Measurements from ENCODE around the gene PCSK4.
"Not testable (repeated sequence)": the region's sequence is repeated elsewhere in the genome, so short reads cannot be mapped to it uniquely, and the experiment has no call there.

PCSK4 gene

GRCh38 chr19:1503925-1504773 lies 14.0 kb upstream of the PCSK4 start:
- no peak for DNase-seq

DNA sequence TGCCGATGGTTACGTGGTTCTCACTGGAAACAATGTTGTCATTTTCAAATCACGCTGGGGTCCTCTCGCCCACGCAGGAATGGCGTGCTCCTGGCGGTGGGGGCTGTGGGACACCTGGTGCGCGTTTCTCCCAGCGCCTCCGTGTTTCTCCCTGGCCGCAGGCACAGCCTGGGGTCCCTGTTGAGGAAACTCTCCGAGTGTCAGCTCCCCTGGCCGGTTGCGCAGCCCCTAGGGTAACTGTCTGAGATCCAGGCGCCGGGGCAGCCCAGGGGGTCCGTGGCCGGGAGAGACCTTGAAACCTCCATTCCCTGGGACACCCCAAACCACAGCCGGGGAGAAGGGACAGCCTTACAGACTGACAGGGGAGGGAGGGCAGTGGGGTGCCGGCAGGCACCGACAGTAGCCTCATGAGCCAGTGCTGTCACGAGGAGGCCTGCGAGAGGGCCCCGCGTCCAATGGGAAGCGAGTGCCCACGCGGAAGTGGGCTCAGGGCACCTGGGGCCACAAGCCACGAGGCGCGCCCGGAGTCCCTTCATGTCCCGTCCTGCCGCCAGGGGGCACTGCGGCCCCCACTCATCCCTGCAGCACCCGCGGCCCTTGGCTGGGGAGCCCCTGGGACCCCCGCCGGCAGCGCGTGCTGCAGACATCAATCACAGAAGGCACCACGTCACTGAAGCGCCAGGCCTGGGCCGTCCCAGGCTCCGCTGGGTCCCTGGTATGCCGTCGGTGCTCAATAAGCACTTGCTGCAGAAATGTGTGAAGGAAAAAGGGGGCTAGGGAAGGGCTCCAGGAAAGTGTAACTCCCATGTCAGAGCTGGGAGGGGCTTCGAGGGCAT lies 13.2 kb upstream of the PCSK4 start:
- peak; percentile 92 for DNase-seq

- no peak for DNase-seq
Observed at GRCh38 chr19:1502433-1503088, 12.4 kb upstream of the PCSK4 start.

DNA sequence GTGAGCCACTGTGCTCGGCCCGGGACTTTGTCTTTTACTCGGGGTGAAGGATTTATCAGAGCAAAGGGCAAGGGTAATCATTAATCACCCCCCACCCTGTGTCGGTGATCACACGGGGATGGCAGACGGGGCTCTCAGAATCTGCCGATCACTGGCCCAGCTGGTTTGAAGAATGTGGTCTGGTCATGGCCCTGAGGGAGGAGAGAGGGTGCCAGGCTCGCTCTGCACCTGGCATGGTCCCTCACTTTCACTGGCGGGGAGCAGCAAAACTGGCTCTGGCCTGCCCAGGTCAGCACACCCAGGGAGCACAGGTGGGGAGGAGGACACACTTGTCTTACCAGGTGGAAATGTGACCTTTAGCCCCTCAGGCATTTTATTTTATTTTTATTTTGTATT lies 11.0 kb upstream of the PCSK4 start:
- DNase-seq = no peak

DNA sequence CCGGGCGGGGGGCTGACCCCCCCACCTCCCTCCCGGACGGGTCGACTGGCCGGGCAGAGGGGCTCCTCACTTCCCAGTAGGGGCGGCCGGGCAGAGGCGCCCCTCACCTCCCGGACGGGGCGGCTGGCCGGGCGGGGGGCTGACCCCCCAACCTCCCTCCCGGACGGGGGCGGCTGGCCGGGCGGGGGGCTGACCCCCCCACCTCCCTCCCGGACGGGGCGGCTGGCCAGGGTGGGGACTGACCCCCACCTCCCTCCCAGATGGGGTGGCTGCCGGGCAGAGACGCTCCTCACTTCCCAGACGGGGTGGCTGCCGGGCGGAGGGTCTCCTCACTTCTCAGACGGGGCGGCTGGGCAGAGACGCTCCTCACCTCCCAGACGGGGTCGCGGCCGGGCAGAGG lies 9.1 kb upstream of the PCSK4 start:
- not testable (repeated sequence) for DNase-seq

DNA sequence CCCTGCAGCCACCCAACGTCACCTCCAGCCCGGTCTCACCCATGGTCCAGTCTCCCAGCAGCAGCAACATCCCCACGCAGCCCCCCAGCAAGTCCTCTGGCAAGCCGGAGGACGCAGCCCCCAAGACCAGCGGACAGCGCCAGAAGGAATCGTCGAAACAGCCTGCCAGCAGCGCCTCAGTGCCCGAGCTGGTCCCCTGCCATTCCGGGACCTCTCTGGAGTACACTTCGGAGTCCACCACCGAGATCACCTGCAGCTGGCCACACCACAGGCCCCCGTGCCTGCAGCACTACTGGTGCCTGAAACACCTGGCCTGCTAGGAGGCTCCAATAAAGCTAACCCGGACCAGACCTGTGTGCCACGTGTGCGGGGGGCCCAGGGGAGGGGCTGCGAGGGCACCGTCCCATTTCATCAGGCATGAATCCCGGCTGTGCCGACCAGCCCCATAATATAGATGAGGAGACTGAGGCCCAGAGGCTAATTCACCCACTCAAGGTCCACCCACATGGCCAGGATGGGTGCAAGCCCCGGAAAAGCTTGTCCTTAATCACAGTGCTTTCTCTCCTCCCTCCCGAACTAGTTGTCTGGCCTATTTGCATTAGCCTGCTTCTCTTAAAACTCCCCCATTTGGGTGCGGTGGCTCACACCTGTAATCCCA lies 7.6 kb upstream of the PCSK4 start:
- no peak for DNase-seq

- DNase-seq = no peak
Observed at GRCh38 chr19:1496714-1497577, 6.8 kb upstream of the PCSK4 start.

DNA sequence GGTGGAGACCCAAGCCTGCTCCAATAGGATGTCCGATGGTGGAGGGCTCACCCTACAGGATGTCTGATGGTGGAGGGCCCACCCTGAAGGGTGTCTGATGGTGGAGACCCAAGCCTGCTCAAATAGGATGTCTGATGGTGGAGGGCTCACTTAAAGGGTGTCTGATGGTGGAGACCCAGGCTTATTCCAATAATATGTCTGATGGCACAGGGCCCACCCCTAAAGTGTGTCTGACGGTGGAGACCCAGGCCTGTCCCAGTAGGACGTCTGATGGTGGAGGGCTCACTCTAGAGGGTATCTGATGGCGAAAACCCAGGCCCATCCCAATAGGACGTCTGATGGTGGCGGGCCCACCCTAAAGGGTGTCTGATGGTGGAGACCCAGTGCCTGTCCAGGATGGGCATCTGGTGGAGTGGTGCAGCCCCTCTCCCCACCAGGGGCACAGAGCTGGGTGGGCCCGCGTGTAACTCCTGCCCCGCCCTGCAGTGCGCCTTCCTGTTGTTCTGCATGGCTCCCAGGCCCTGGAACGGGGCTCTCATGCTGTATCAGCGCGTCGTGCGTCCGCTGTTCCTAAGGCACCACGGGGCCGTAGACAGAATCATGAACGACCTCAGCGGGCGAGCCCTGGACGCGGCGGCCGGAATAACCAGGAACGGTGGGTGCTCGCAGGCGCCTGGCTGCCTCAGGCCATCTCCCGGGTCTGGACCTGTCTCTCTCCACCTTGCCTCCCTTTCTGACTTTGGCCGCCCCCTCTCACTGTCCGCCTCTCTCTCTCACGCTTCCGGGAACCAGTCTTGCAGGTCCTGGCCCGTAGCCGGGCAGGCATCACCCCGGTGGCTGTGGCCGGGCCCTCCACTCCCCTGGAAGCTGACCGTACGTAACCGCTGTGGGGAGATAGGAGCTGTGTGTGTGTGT lies 5.9 kb upstream of the PCSK4 start:
- no peak for DNase-seq

GRCh38 chr19:1495051-1495798 lies 5.1 kb upstream of the PCSK4 start:
- no peak for DNase-seq

DNA sequence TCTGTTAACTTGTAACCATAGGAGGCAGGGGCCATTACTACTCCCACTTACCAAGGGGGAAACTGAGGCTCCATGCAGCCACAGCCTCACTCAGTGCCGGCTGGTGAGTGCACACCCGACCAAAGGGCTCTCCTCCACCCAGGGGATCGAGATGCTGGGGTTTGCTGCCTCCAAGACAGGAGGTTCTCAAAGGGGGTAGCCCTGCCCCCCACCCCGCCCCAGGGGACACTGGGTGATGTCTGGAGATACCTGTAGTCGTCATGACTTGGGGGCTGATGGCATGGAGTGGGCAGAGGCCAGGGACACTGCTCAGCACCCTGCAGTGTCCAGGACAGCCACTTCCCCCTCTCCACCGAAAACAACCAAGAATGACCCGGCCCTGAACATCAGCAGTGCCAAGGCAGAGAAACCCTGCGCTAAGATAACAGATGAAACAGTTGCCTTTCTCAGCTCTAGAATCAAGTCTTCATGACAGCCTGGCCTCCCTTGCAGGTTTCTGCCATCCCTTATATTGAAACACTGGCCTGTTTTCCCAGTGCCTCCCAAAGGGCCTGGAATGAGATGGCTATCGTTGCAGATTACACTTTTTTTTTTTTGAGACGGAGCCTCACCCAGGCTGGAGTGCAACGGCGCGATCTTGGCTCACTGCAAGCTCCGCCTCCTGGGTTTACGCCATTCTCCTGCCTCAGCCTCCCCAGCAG lies 4.1 kb upstream of the PCSK4 start:
- DNase-seq = no peak

DNA sequence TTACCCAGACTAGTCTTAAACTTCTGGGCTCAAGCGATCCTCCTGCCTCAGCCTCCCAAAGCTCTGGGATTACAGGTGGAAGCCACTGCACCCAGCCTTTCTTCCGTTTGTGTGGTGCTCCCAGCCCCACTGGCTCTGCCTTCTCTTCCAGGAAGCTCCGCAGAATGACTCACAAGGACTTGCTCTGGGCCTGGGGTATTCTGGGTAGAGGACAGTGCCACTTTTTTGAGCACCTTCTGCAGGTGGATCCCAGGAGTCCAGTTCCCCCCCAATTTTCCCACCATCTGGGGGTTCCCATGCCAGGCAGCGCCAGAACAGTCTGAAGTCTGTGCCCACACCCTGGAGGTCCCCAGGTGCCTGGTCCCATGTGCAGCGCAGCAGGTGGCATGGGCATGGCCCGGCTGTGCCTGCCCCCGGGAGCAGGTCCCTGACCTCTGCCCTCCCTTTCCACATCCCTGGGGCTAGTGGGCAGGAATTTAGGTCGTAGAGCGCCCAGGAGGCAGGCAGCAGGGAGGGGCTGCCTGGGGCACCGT lies 2.4 kb upstream of the PCSK4 start:
- no peak for DNase-seq

DNA sequence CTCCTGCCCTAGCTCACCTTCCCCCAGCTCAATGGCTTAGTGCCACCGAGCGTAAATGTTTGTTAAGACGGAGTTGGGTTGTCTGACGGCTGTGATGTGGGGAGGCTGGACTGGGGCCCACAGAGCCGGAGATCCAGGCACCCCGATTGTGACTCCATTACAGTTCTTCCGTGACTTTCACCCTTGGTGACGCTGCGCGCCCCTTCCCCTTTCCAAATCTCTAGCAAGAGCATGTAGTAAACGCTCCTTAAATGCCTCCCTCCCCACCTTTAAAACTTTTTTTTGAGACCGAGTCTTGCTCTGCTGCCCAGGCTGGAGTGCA lies 1.7 kb upstream of the PCSK4 start:
- no peak for DNase-seq

- no peak for DNase-seq
Observed at GRCh38 chr19:1491114-1491848, 1.1 kb upstream of the PCSK4 start, which contains the start of gene REEP6. REEP6 (plus strand) TSS chr19:1491181; CDS start chr19:1491270, 89 bp downstream.

- no peak for DNase-seq
Observed at GRCh38 chr19:1489463-1490310, 463 bp downstream of the PCSK4 start.

- no peak for DNase-seq
Observed at GRCh38 chr19:1488282-1488601, 1.9 kb downstream of the PCSK4 start.

GRCh38 chr19:1487576-1488281 lies 2.4 kb downstream of the PCSK4 start:
- no peak for DNase-seq
